ENCODE measurements around the gene ENHO.
"Not testable (repeated sequence)": the region's sequence is repeated elsewhere in the genome, so short reads cannot be mapped to it uniquely, and the experiment has no call there.

The ENHO gene

GRCh38 chr9:34506623-34507022, 16.2 kb downstream of the ENHO start:
- DNase-seq (ENCODE audit: low spot score) = no peak

GRCh38 chr9:34505370-34506120, 17.2 kb downstream of the ENHO start:
- DNase-seq (ENCODE audit: low spot score) = no peak

- no peak for DNase-seq (ENCODE audit: low spot score)
Observed at GRCh38 chr9:34503406-34503805, 19.4 kb downstream of the ENHO start.

GRCh38 chr9:34502891-34503290, 19.9 kb downstream of the ENHO start:
- DNase-seq (ENCODE audit: low spot score) = no peak

- DNase-seq (ENCODE audit: low spot score) = no peak
Observed at GRCh38 chr9:34502471-34502870, 20.3 kb downstream of the ENHO start.

- peak; percentile 99 for DNase-seq (ENCODE audit: low spot score)
Observed at GRCh38 chr9:34501889-34502425, 20.8 kb downstream of the ENHO start.

- no peak for DNase-seq (ENCODE audit: low spot score)
Observed at GRCh38 chr9:34501372-34501771, 21.4 kb downstream of the ENHO start.

GRCh38 chr9:34500623-34501267, 22.0 kb downstream of the ENHO start:
- DNase-seq (ENCODE audit: low spot score) = peak; percentile 56

- DNase-seq (ENCODE audit: low spot score) = no peak
Observed at GRCh38 chr9:34499076-34499475, 23.7 kb downstream of the ENHO start.

- no peak for DNase-seq (ENCODE audit: low spot score)
Observed at GRCh38 chr9:34498553-34498952, 24.2 kb downstream of the ENHO start.

GRCh38 chr9:34496149-34496712, 26.6 kb downstream of the ENHO start:
- no peak for DNase-seq (ENCODE audit: low spot score)

GRCh38 chr9:34493972-34494535, 28.7 kb downstream of the ENHO start:
- DNase-seq (ENCODE audit: low spot score) = no peak

GRCh38 chr9:34492051-34492450, 30.7 kb downstream of the ENHO start:
- DNase-seq (ENCODE audit: low spot score) = no peak

GRCh38 chr9:34491596-34491995, 31.2 kb downstream of the ENHO start:
- DNase-seq (ENCODE audit: low spot score) = no peak

- DNase-seq (ENCODE audit: low spot score) = no peak
Observed at GRCh38 chr9:34490760-34491159, 32.0 kb downstream of the ENHO start.

GRCh38 chr9:34490360-34490759, 32.4 kb downstream of the ENHO start:
- DNase-seq (ENCODE audit: low spot score) = no peak

- no peak for DNase-seq (ENCODE audit: low spot score)
Observed at GRCh38 chr9:34486572-34486971, 36.2 kb downstream of the ENHO start.

GRCh38 chr9:34485822-34486221, 37.0 kb downstream of the ENHO start:
- no peak for DNase-seq (ENCODE audit: low spot score)

GRCh38 chr9:34484678-34485077, 38.1 kb downstream of the ENHO start:
- DNase-seq (ENCODE audit: low spot score) = no peak

- not testable (repeated sequence) for DNase-seq (ENCODE audit: low spot score)
Observed at GRCh38 chr9:34482746-34483145, 40.0 kb downstream of the ENHO start.

- not testable (repeated sequence) for DNase-seq (ENCODE audit: low spot score)
Observed at GRCh38 chr9:34481620-34482019, 41.2 kb downstream of the ENHO start.

- no peak for DNase-seq (ENCODE audit: low spot score)
Observed at GRCh38 chr9:34479431-34479866, 43.3 kb downstream of the ENHO start.

- no peak for DNase-seq (ENCODE audit: low spot score)
Observed at GRCh38 chr9:34477541-34477940, 45.2 kb downstream of the ENHO start.
